ENCODE results near the gene MAP4K4. TPM values are rescaled to one million over a fixed set of nuclear protein-coding genes. Genes with fewer than 3 reads are reported as not detected.

The MAP4K4 gene
- total and polyA plus RNA-seq, 2 donors from 2014 or later, result 8.4 to 62.8 TPM

GRCh38 chr2:101872480-101872879 lies 175.0 kb downstream of the MAP4K4 start:
- TF ChIP-seq, protein P1, sequence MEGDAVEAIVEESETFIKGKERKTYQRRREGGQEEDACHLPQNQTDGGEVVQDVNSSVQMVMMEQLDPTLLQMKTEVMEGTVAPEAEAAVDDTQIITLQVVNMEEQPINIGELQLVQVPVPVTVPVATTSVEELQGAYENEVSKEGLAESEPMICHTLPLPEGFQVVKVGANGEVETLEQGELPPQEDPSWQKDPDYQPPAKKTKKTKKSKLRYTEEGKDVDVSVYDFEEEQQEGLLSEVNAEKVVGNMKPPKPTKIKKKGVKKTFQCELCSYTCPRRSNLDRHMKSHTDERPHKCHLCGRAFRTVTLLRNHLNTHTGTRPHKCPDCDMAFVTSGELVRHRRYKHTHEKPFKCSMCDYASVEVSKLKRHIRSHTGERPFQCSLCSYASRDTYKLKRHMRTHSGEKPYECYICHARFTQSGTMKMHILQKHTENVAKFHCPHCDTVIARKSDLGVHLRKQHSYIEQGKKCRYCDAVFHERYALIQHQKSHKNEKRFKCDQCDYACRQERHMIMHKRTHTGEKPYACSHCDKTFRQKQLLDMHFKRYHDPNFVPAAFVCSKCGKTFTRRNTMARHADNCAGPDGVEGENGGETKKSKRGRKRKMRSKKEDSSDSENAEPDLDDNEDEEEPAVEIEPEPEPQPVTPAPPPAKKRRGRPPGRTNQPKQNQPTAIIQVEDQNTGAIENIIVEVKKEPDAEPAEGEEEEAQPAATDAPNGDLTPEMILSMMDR (IDR thresholded peaks at IDR 0.05; ENCODE audit: borderline replicate concordance, extremely low read depth, insufficient read depth), result no peak
- FAIRE-seq, result no peak

DNA sequence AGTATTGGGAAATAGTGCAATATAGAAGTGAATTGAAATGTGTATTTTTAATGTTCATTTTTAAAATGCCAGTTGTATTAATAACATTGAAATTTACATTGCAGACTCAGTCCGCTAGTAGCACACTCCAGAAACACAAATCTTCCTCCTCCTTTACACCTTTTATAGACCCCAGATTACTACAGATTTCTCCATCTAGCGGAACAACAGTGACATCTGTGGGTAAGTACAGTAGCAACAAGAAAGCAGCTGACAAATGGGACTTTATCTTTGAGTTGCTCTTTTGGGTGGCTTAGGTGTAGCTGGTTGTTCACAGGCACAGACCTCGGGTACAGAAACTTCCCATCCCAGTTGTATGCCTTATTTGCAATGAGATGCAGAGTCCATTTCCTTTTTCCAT lies 176.0 kb downstream of the MAP4K4 start:
- Histone ChIP-seq H3K36me3 (ENCODE audit: control insufficient read depth in 2 of 3, insufficient read depth in 3 of 3, low read length in 3 of 3) (peaks cover 6 to 41% (median 39%) of the 10 kb centered on the region in 3 donors), H3K27me3 (ENCODE audit: control insufficient read depth, insufficient read depth, low read length) (no peaks in the 10 kb centered on the region), H3K9ac (ENCODE audit: low read length in 3 of 3) (no peak overlapping the region), H3K4me3 (ENCODE audit: low read length in 3 of 3) (no peak overlapping the region), H3K4me1 (ENCODE audit: control insufficient read depth in 2 of 3, insufficient read depth in 2 of 3, low read depth in 1 of 3, low read length in 3 of 3) (no peaks in the 10 kb centered on the region), H3K27ac (ENCODE audit: low read depth in 2 of 2, low read length in 2 of 2) (no peak overlapping the region), H3K9me3 (ENCODE audit: control insufficient read depth in 2 of 3, insufficient read depth in 1 of 3, low read length in 3 of 3) (no peaks in the 10 kb centered on the region)
- FAIRE-seq (no peak), DNase-seq (peak in 2 of 5 donors; percentile 12 to 31)
- TF ChIP-seq, protein P1 (IDR thresholded peaks at IDR 0.05; ENCODE audit: borderline replicate concordance, extremely low read depth, insufficient read depth), result peak; percentile 16
- intact Hi-C loops (cut with DNase I), result no loop called here

More at GRCh38 chr2:101872480-101872879, 175.0 kb downstream of the MAP4K4 start:
- Histone ChIP-seq H3K9me3 (ENCODE audit: control insufficient read depth in 2 of 3, insufficient read depth in 1 of 3, low read length in 3 of 3) (no peaks in the 10 kb centered on the region), H3K36me3 (ENCODE audit: control insufficient read depth in 2 of 3, insufficient read depth in 3 of 3, low read length in 3 of 3) (peaks cover 6 to 43% (median 39%) of the 10 kb centered on the region in 3 donors), H3K27ac (ENCODE audit: low read depth in 2 of 2, low read length in 2 of 2) (no peak overlapping the region), H3K4me3 (ENCODE audit: low read length in 3 of 3) (no peak overlapping the region), H3K27me3 (ENCODE audit: control insufficient read depth, insufficient read depth, low read length) (no peaks in the 10 kb centered on the region), H3K4me1 (ENCODE audit: control insufficient read depth in 2 of 3, insufficient read depth in 2 of 3, low read depth in 1 of 3, low read length in 3 of 3) (no peaks in the 10 kb centered on the region), H3K9ac (ENCODE audit: low read length in 3 of 3) (no peak overlapping the region)
- intact Hi-C loops (cut with DNase I), result no loop called here
- DNase-seq, result no peak

- Histone ChIP-seq H3K9me3 (ENCODE audit: control insufficient read depth in 2 of 3, insufficient read depth in 1 of 3, low read length in 3 of 3) (no peaks in the 10 kb centered on the region), H3K4me3 (ENCODE audit: low read length in 3 of 3) (no peak overlapping the region), H3K36me3 (ENCODE audit: control insufficient read depth in 2 of 3, insufficient read depth in 3 of 3, low read length in 3 of 3) (peaks cover 6 to 43% (median 39%) of the 10 kb centered on the region in 3 donors), H3K27ac (ENCODE audit: low read depth in 2 of 2, low read length in 2 of 2) (no peak overlapping the region), H3K4me1 (ENCODE audit: control insufficient read depth in 2 of 3, insufficient read depth in 2 of 3, low read depth in 1 of 3, low read length in 3 of 3) (no peaks in the 10 kb centered on the region), H3K9ac (ENCODE audit: low read length in 3 of 3) (no peak overlapping the region), H3K27me3 (ENCODE audit: control insufficient read depth, insufficient read depth, low read length) (no peaks in the 10 kb centered on the region)
- FAIRE-seq, result no peak
- DNase-seq, result no peak
- intact Hi-C loops (cut with DNase I), result no loop called here
- TF ChIP-seq, protein P1 (IDR thresholded peaks at IDR 0.05; ENCODE audit: borderline replicate concordance, extremely low read depth, insufficient read depth), result no peak
Observed at GRCh38 chr2:101874069-101874468, 176.6 kb downstream of the MAP4K4 start.

DNA sequence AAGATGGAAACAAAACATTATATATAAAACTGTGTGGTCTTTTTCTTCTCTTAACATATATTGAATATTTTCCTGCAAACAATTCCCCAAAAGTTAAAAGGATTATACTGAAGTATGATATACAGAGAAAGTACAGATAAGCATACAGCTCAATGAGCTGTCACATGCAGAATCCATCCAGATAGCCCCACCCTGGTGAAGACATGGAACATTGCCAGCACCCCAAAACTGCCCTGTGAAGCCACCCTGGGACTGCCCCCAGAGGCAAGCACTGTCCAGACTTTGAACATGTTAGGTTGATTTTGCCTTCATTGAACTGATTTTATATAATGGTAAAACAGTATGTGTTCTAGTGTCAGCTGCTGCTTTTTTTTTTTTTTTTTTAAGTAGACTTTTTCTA lies 182.0 kb downstream of the MAP4K4 start:
- Histone ChIP-seq H3K27ac (ENCODE audit: low read depth in 2 of 2, low read length in 2 of 2) (no peak overlapping the region), H3K9ac (ENCODE audit: low read length in 3 of 3) (no peak overlapping the region), H3K4me1 (ENCODE audit: control insufficient read depth in 2 of 3, insufficient read depth in 2 of 3, low read depth in 1 of 3, low read length in 3 of 3) (no peaks in the 10 kb centered on the region), H3K4me3 (ENCODE audit: low read length in 3 of 3) (no peak overlapping the region), H3K36me3 (ENCODE audit: control insufficient read depth in 2 of 3, insufficient read depth in 3 of 3, low read length in 3 of 3) (peaks cover 4 to 27% (median 18%) of the 10 kb centered on the region in 3 donors), H3K27me3 (ENCODE audit: control insufficient read depth, insufficient read depth, low read length) (no peaks in the 10 kb centered on the region), H3K9me3 (ENCODE audit: control insufficient read depth in 2 of 3, insufficient read depth in 1 of 3, low read length in 3 of 3) (no peaks in the 10 kb centered on the region)
- TF ChIP-seq, protein P1 (IDR thresholded peaks at IDR 0.05; ENCODE audit: borderline replicate concordance, extremely low read depth, insufficient read depth), result no peak
- intact Hi-C loops (cut with DNase I), result no loop called here
- FAIRE-seq (no peak), DNase-seq (no peak)

All from kidney (tissue), 14 donors.